Transverse colon (tissue), 4 donors: ENCODE data around the gene ARID3B. TPM values are rescaled to one million over a fixed set of nuclear protein-coding genes. Genes with fewer than 3 reads are reported as not detected.

Source experiments
- DNase-seq: peaks from one replicate; pipeline ENCODE4 v3.0.0-alpha.2; 2019
- H3K27ac ChIP-seq, 4 donors: fragments of 200-600 bp; sonication (generic); 2 replicates each; pipeline ENCODE4 v1.5.1; 2016 to 2018; ENCODE audit warnings: inconsistent platforms in 4 of 4
- H3K27me3 ChIP-seq: fragments of 200-600 bp; sonication (generic); 2 replicates; pipeline ENCODE4 v1.5.1; 2017; ENCODE audit warnings: inconsistent platforms
- H3K36me3 ChIP-seq, 4 donors: fragments of 200-600 bp; sonication (generic); 2 replicates each; pipeline ENCODE4 v1.5.1; 2017 to 2019; ENCODE audit warnings: inconsistent platforms in 4 of 4
- H3K4me1 ChIP-seq, 4 donors: fragments of 200-600 bp; sonication (generic); 2 replicates each; pipeline ENCODE4 v1.5.1; 2017 to 2020; ENCODE audit warnings: inconsistent platforms in 4 of 4
- H3K4me3 ChIP-seq, 4 donors: fragments of 200-600 bp; sonication (generic); 1 replicate in 1 of 4; 2 replicates in 3 of 4; pipeline versions ENCODE4 v1.5.1 to v1.6.1; 2017 to 2019; ENCODE audit warnings: inconsistent platforms in 4 of 4
- H3K9me3 ChIP-seq, 2 donors: fragments of 200-600 bp; sonication (generic); 2 replicates each; pipeline ENCODE4 v1.5.1; 2017 to 2019; ENCODE audit warnings: inconsistent platforms in 2 of 2
- CTCF ChIP-seq, 5 experiments: fragments of 200-600 bp in 3 of 5; fragments of 450-650 bp in 2 of 5; sonication (generic) in 3 of 5; IDR thresholded peaks; 1 replicate in 2 of 5; 2 replicates in 3 of 5; pipeline ENCODE4 v1.5.1; 2016 to 2017; ENCODE audit warnings: antibody characterized with exemption in 5 of 5, inconsistent platforms in 3 of 5, mild to moderate bottlenecking in 2 of 5, moderate library complexity in 1 of 5
- EP300 ChIP-seq: sonication (generic); formaldehyde crosslinking; IDR thresholded peaks from one replicate; pipeline ENCODE4 v1.6.1; 2017; ENCODE audit warnings: antibody characterized with exemption, low read depth
- POLR2A ChIP-seq: fragments of 450-650 bp; IDR thresholded peaks from one replicate; pipeline ENCODE4 v1.6.1; 2016; ENCODE audit warnings: antibody characterized with exemption, mild to moderate bottlenecking, moderate library complexity
- POLR2AphosphoS5 ChIP-seq, 3 donors: sonication (generic); formaldehyde crosslinking; IDR thresholded peaks; one replicate each; pipeline ENCODE4 v1.6.1; 2016; ENCODE audit warnings: antibody characterized with exemption in 3 of 3
- WGBS, 2 donors: methylation state at CpG; one replicate each; pipeline ENCODE4 v1.1.5; 2018; ENCODE audit warnings: low coverage in 1 of 2; 5-methylcytosine and 5-hydroxymethylcytosine counted together
- in situ Hi-C, 4 donors: fragments of 200-750 bp; cut with MboI; loops; one replicate each; pipeline versions ENCODE4 v1.15.0 to v1.15.1; 2017; ENCODE audit warnings: low sequenced_read_pairs in 3 of 4, low pct_ligation_motif_present in 1 of 4, low pct_unique_long_range_greater_than_20kb in 1 of 4
- intact Hi-C: fragments of 100-400 bp; cut with DNase I; formaldehyde crosslinking; loops from one replicate; pipeline ENCODE4 v1.15.1; 2023; ENCODE audit warnings: low total_unique reads
- total RNA-seq, 4 donors: library from RNA; depleted of rRNA; stranded (reverse); fragments of >200 nt; gene quantifications; one replicate each; pipeline ENCODE4 v1.1.0, GENCODE V29; 2016

Gene ARID3B
- total RNA-seq, 4 donors from 2014 or later: 9.6 to 25.8 (median 12.5) TPM

DNA sequence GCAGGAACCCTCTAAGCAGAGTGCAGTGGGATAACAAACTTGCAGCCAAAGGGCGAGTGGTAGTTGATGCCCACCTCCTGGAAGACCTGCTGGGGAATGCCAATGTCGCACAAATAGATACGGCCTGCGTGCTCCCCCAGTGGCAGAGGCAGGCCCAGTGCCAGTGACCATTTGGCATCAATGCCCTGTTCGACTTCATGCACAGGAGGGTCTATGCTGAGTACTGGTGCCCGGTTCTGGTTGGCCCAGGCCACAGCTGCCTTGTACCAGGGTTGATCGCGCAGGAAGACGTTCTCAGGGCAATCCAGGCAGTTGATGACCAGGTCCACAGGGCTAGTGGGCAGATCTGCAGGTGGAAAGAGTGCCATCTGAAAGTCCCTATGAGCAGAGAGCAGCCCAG lies 91.6 kb downstream of the ARID3B start:
- Histone ChIP-seq H3K4me1 (no peaks in the 10 kb centered on the region), H3K27me3 (no peaks in the 10 kb centered on the region), H3K4me3 (no peak overlapping the region), H3K36me3 (peaks cover 0 to 41% (median 16%) of the 10 kb centered on the region in 4 donors), H3K9me3 (no peaks in the 10 kb centered on the region), H3K27ac (no peak overlapping the region)
- WGBS, 2 donors: 80 to 91% methylated on average over 4 to 9 of the region's 9 CpGs
- DNase-seq: no peak
- TF ChIP-seq POLR2A: no peak
- TF ChIP-seq POLR2AphosphoS5 (IDR thresholded peaks at IDR 0.05): no peak
- TF ChIP-seq CTCF (IDR thresholded peaks at IDR 0.05): no peak
- TF ChIP-seq EP300: no peak
- intact Hi-C loops: loop anchor here (10.0 kb wide), 1 partner anchor 312 kb away; no protein-coding TSS in a partner anchor
- in situ Hi-C loops: loop anchor here in 3 of 4 donors (5.0 to 25.0 kb wide), 3 partner anchors 135 to 330 kb away; partner anchors contain the start of genes COX5A (in 2 of the 3) and RPP25 (in 1 of the 3)

DNA sequence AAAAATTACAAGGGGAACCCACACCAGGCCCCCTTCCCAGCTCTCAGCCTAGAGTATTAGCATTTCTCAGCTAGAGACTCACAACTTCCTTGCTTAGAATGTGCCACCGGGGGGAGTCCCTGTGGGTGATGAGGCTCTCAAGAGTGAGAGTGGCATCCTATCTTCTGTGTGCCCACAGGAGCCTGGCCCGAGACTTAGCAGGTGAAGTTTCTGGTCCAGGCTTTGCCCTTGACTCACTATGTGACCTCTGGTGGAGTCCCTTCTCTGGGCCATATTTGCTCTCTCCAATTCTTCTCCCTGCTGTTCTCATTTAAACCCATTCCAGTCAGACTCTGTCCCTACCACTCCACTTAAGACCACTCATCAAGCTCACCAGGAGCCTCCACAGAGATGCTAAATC lies 92.8 kb downstream of the ARID3B start:
- 81% methylated on average over 2 of the region's 2 CpGs; no CpG with 5 or more reads in 1 of the 2 donors for WGBS, 2 donors
- Histone ChIP-seq H3K27ac (no peak overlapping the region), H3K27me3 (no peaks in the 10 kb centered on the region), H3K9me3 (no peaks in the 10 kb centered on the region), H3K4me3 (no peak overlapping the region), H3K36me3 (peaks cover 0 to 30% (median 10%) of the 10 kb centered on the region in 4 donors), H3K4me1 (no peaks in the 10 kb centered on the region)
- DNase-seq: no peak
- TF ChIP-seq POLR2AphosphoS5 (IDR thresholded peaks at IDR 0.05) (no peak), CTCF (IDR thresholded peaks at IDR 0.05) (no peak), POLR2A (no peak), EP300 (no peak)
- intact Hi-C loops (loop anchor here (10.0 kb wide), 1 partner anchor 311 kb away; no protein-coding TSS in a partner anchor), in situ Hi-C loops (loop anchor here in 3 of 4 donors (5.0 to 25.0 kb wide), 3 partner anchors 134 to 329 kb away; partner anchors contain the start of genes COX5A (in 2 of the 3) and RPP25 (in 1 of the 3))

DNA sequence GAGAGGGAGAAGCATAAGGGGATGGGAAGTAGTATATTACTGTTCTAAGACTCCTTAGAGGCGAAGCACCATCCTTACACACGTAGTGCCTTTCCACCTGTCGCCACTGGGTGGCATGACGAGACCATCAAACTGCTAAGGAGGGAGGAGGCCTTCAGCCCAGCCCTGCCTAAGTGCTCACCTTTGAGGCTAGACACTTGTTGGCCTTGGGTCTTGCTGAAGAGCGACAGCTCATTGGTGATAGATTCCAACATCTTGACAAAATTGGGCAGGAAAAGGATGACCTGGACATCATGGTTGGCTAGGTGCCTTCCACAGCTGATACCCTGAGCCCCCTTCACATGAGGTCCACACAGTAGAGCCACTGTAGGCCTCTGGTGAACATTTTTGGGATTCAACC lies 94.2 kb downstream of the ARID3B start:
- Histone ChIP-seq H3K27ac (no peak overlapping the region), H3K36me3 (peaks cover 0 to 32% (median 11%) of the 10 kb centered on the region in 4 donors)
- WGBS, 2 donors: 21% methylated on average over 5 of the region's 5 CpGs; no CpG with 5 or more reads in 1 of the 2 donors

GRCh38 chr15:74636984-74637383 lies 96.0 kb downstream of the ARID3B start:
- in situ Hi-C loops: loop anchor here in 3 of 4 donors (25.0 kb wide), 2 partner anchors 300 to 325 kb away; partner anchors contain the start of genes COX5A (in 2 of the 3) and RPP25 (in 1 of the 3)
- H3K27me3 ChIP-seq: no peaks in the 10 kb centered on the region
- no peak overlapping the region for H3K27ac ChIP-seq
- intact Hi-C loops: loop anchor here (2.0 to 10.0 kb wide), 2 partner anchors 132 to 308 kb away; no protein-coding TSS in a partner anchor
- TF ChIP-seq CTCF (IDR thresholded peaks at IDR 0.05) (no peak), EP300 (no peak), POLR2A (no peak)
- peaks cover 0 to 31% (median 8%) of the 10 kb centered on the region in 4 donors for H3K36me3 ChIP-seq
- H3K9me3 ChIP-seq: no peaks in the 10 kb centered on the region
- 75 to 95% methylated on average over 1 of the region's 1 CpG for WGBS, 2 donors
- H3K4me3 ChIP-seq: no peak overlapping the region
- H3K4me1 ChIP-seq: peaks cover 3 to 10% (median 6%) of the 10 kb centered on the region in 4 donors
- DNase-seq: no peak

More for the DNA sequence above, 94.2 kb downstream of the ARID3B start:
- no peaks in the 10 kb centered on the region for H3K27me3 ChIP-seq
- TF ChIP-seq CTCF (IDR thresholded peaks at IDR 0.05) (peak; percentile 80 to 94 (median 87)), EP300 (no peak), POLR2A (no peak)
- intact Hi-C loops (loop anchor here (10.0 kb wide), 1 partner anchor 310 kb away; no protein-coding TSS in a partner anchor), in situ Hi-C loops (loop anchor here in 3 of 4 donors (25.0 kb wide), 2 partner anchors 302 to 327 kb away; partner anchors contain the start of genes COX5A (in 2 of the 3) and RPP25 (in 1 of the 3))
- H3K4me1 ChIP-seq: no peaks in the 10 kb centered on the region
- peak; percentile 77 for DNase-seq
- no peaks in the 10 kb centered on the region for H3K9me3 ChIP-seq
- no peak overlapping the region for H3K4me3 ChIP-seq
